ENCODE data around the gene OR12D3.

GRCh38 chr6:29376003-29376402 is 912 bp upstream of the OR12D3 start:
- TF ChIP-seq CTCF (conservative IDR thresholded peaks at IDR 0.05) (peak; percentile 23), ZFX (IDR thresholded peaks at IDR 0.05) (no peak)
